ENCODE measurements around the gene LTBP1.

The LTBP1 gene

DNA sequence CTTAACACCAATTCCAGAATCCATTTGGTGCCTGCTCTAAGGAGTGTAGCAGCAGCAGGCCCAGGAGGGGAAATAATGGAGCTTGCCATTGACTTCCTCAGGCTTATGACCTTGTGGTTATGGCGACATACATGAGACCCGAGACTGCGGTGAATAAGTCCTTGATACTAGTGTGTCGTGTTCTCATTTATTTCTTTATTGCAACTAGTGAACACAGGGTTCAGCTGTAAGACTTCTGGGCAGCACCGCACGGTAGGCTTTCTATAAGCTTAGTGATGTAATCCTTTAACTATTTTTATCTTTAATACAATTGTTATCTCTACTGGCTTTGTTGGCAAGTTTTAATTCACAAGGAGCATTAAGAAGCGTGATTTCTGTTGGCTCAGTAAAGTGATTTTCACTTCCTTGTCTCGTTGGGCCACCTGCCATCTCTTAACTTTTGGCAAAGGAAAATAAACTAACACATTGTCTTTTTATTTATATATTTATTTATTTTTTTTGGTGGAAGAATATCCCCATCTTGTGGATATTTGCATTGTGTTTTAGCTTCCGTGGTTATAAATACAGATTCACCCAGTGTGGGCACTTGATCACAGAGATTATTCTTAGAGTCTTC, 139.8 kb downstream of the LTBP1 start:
- Histone ChIP-seq H3K4me2 (ENCODE audit: low read length) (peak overlapping the region; percentile 88), H3K27ac (ENCODE audit: low read depth, low read length) (peak overlapping the region; percentile 99), H3K9me3 (ENCODE audit: control insufficient read depth, insufficient read depth, low read length) (no peaks in the 10 kb centered on the region), H3K9me2 (replicated peaks; ENCODE audit: control insufficient read depth, low read length) (no peaks in the 10 kb centered on the region), H3K36me3 (ENCODE audit: control insufficient read depth, low read length) (peaks cover 48% of the 10 kb centered on the region), H3K27me3 (ENCODE audit: control insufficient read depth, low read length) (no peaks in the 10 kb centered on the region), H4K20me1 (ENCODE audit: control insufficient read depth, insufficient read depth, low read depth, low read length) (no peaks in the 10 kb centered on the region), H3K79me2 (ENCODE audit: control insufficient read depth, low read length) (peaks cover 70% of the 10 kb centered on the region), H3F3A (ENCODE audit: control insufficient read depth, insufficient read depth) (peaks cover 39% of the 10 kb centered on the region), H3K4me1 (ENCODE audit: control insufficient read depth, low read length) (peaks cover 63% of the 10 kb centered on the region), H3K4me3 (ENCODE audit: low read length) (peak overlapping the region; percentile 62)
- TF ChIP-seq CTCF (IDR thresholded peaks at IDR 0.05; ENCODE audit: low read depth, low read length, poor library complexity, severe bottlenecking) (no peak), EZH2phosphoT487 (IDR thresholded peaks at IDR 0.05; ENCODE audit: borderline replicate concordance, low read length) (no peak)

- H3K4me2 ChIP-seq (ENCODE audit: low read length) = no peak overlapping the region
- TF ChIP-seq CTCF (IDR thresholded peaks at IDR 0.05; ENCODE audit: low read depth, low read length, poor library complexity, severe bottlenecking) (no peak), EZH2phosphoT487 (IDR thresholded peaks at IDR 0.05; ENCODE audit: borderline replicate concordance, low read length) (no peak)
- H3K27me3 ChIP-seq (ENCODE audit: control insufficient read depth, low read length) = no peaks in the 10 kb centered on the region
- H4K20me1 ChIP-seq (ENCODE audit: control insufficient read depth, insufficient read depth, low read depth, low read length) = no peaks in the 10 kb centered on the region
- H3K9me2 ChIP-seq (replicated peaks; ENCODE audit: control insufficient read depth, low read length) = no peaks in the 10 kb centered on the region
- peaks cover 5% of the 10 kb centered on the region; the same call in 1 of the 2 replicates for H3K9me3 ChIP-seq (ENCODE audit: control insufficient read depth, insufficient read depth, low read length)
- H3F3A ChIP-seq (ENCODE audit: control insufficient read depth, insufficient read depth) = peaks cover 10% of the 10 kb centered on the region
- H3K4me1 ChIP-seq (ENCODE audit: control insufficient read depth, low read length) = peaks cover 61% of the 10 kb centered on the region
- H3K79me2 ChIP-seq (ENCODE audit: control insufficient read depth, low read length) = peaks cover 58% of the 10 kb centered on the region
- H3K36me3 ChIP-seq (ENCODE audit: control insufficient read depth, low read length) = peaks cover 51% of the 10 kb centered on the region
- no peak overlapping the region for H3K27ac ChIP-seq (ENCODE audit: low read depth, low read length)
- no peak overlapping the region for H3K4me3 ChIP-seq (ENCODE audit: low read length)
Measured at GRCh38 chr2:33090553-33091134, 143.9 kb downstream of the LTBP1 start.

- Histone ChIP-seq H3K79me2 (ENCODE audit: control insufficient read depth, low read length) (peaks cover 52% of the 10 kb centered on the region), H3K4me1 (ENCODE audit: control insufficient read depth, low read length) (peaks cover 51% of the 10 kb centered on the region), H3K9me3 (ENCODE audit: control insufficient read depth, insufficient read depth, low read length) (peaks cover 5% of the 10 kb centered on the region; the same call in 1 of the 2 replicates), H4K20me1 (ENCODE audit: control insufficient read depth, insufficient read depth, low read depth, low read length) (no peaks in the 10 kb centered on the region), H3K4me3 (ENCODE audit: low read length) (no peak overlapping the region), H3K27ac (ENCODE audit: low read depth, low read length) (no peak overlapping the region), H3K36me3 (ENCODE audit: control insufficient read depth, low read length) (peaks cover 45% of the 10 kb centered on the region), H3K4me2 (ENCODE audit: low read length) (no peak overlapping the region), H3K9me2 (replicated peaks; ENCODE audit: control insufficient read depth, low read length) (no peaks in the 10 kb centered on the region), H3K27me3 (ENCODE audit: control insufficient read depth, low read length) (no peaks in the 10 kb centered on the region), H3F3A (ENCODE audit: control insufficient read depth, insufficient read depth) (0 out of 2 replicates have a peak, but pooled peaks cover 3% of the 10 kb centered on the region)
- no peak for TF ChIP-seq CTCF (IDR thresholded peaks at IDR 0.05; ENCODE audit: low read depth, low read length, poor library complexity, severe bottlenecking)
- TF ChIP-seq EZH2phosphoT487 (IDR thresholded peaks at IDR 0.05; ENCODE audit: borderline replicate concordance, low read length) = no peak
Measured at GRCh38 chr2:33091541-33092123, 144.9 kb downstream of the LTBP1 start.

All from DOHH2 (cell line).